Measurements from ENCODE around the gene MAP7. TPM values are rescaled to one million over a fixed set of nuclear protein-coding genes. Genes with fewer than 3 reads are reported as not detected.

MAP7 gene
- total and polyA plus RNA-seq, 9 of the 15 experiments (the other 6 are each of a cell fraction or from before 2014, with no cell fraction given) = 0.76 to 7.7 (median 3.9) TPM

DNA sequence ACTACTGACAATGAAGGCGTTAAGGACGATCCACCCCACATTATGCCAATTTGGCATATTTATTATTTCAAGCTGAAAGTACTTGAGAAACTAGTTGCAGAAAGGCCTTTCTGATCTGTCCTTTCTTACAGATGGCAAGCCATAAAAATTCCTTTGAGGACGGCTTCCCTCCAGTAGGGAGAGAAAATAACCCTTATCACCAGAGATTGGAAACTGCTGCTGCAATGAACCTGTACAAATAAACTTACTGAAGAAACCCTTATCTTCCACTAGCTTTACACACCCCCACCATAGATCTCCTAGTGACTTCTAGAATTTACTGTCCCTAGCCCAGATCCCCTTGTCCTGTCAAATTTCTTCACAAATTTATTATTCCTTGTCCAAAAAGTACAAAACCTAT is 105.2 kb downstream of the MAP7 start (continued):
- TF ChIP-seq FOXA3 (CRISPR knock-in tag; conservative IDR thresholded peaks at IDR 0.05 in 1 of 2, IDR thresholded peaks at IDR 0.05 in 1 of 2) (peak in 1 of 2 experiments; percentile 64; a peak in 2 of 4 replicates), PURB (CRISPR knock-in tag; IDR thresholded peaks at IDR 0.05; ENCODE audit: low read depth) (no peak), ZNF717 (CRISPR knock-in tag; IDR thresholded peaks at IDR 0.05) (no peak), FOXA1 (IDR thresholded peaks at IDR 0.05; ENCODE audit: borderline replicate concordance) (no peak), STAT5A (IDR thresholded peaks at IDR 0.05; ENCODE audit: borderline replicate concordance, low read length) (no peak), ZNF766 (CRISPR knock-in tag; conservative IDR thresholded peaks at IDR 0.05) (0 out of 2 replicates have a peak, but pooled peaks have one; percentile 51), XRCC4 (IDR thresholded peaks at IDR 0.05; ENCODE audit: extremely low read depth, insufficient read depth, insufficient read length) (no peak), ZNF174 (CRISPR knock-in tag; IDR thresholded peaks at IDR 0.05) (no peak)
- TF ChIP-seq, protein P1, sequence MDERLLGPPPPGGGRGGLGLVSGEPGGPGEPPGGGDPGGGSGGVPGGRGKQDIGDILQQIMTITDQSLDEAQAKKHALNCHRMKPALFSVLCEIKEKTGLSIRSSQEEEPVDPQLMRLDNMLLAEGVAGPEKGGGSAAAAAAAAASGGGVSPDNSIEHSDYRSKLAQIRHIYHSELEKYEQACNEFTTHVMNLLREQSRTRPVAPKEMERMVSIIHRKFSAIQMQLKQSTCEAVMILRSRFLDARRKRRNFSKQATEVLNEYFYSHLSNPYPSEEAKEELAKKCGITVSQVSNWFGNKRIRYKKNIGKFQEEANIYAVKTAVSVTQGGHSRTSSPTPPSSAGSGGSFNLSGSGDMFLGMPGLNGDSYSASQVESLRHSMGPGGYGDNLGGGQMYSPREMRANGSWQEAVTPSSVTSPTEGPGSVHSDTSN (CRISPR knock-in tag; IDR thresholded peaks at IDR 0.05; ENCODE audit: low read depth) = no peak
- TF ChIP-seq, protein P1 (tag; conservative IDR thresholded peaks at IDR 0.05; ENCODE audit: low read depth) = peak; percentile 21; the same call in 1 of the 2 replicates
